Loucy (cell line): Measurements from ENCODE around the gene PASD1.

Experiments used
- EZH2phosphoT487 ChIP-seq: fragments of 200-600 bp; IDR thresholded peaks from 2 replicates; pipeline ENCODE4 v1.6.1; 2018; ENCODE audit warnings: antibody characterized with exemption, mild to moderate bottlenecking, moderate library complexity, borderline replicate concordance
- TF ChIP-seq, protein P1 (sequence below): fragments of 200-600 bp; sonication (generic); conservative IDR thresholded peaks from 2 replicates; pipeline ENCODE4 v1.5.1; 2014; ENCODE audit warnings: mild to moderate bottlenecking, antibody characterized with exemption, low read length

DNA sequence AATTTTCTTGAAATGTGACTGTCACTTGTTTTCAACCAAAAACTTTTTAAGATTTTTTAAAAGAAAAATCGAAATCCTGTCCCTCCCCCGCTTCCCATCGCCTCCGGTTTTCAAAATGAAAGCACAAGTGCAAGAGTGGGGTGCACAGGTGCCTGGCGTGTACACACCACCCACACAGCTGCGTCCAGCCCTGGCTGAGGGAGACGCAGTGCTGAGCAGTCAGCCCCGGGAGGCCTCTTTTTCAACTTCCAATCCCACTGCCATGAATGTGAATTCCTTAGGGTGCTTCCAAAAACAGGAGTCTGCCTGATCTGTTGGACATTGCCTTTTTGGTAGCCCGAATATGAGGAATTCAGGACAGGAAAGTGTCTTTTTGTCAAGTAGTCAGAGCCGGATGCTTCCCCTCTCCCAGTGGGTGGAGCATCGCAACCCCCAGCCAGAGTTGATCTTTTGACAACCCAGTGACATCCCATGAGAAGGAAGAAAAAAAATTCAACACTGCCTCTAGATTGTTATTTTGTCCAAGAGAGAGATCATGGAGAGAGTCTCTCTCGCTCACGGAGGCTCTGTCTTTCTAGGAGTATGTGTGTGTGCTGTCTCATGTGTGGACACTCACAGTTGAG is 140.7 kb downstream of the PASD1 start:
- TF ChIP-seq, protein P1, sequence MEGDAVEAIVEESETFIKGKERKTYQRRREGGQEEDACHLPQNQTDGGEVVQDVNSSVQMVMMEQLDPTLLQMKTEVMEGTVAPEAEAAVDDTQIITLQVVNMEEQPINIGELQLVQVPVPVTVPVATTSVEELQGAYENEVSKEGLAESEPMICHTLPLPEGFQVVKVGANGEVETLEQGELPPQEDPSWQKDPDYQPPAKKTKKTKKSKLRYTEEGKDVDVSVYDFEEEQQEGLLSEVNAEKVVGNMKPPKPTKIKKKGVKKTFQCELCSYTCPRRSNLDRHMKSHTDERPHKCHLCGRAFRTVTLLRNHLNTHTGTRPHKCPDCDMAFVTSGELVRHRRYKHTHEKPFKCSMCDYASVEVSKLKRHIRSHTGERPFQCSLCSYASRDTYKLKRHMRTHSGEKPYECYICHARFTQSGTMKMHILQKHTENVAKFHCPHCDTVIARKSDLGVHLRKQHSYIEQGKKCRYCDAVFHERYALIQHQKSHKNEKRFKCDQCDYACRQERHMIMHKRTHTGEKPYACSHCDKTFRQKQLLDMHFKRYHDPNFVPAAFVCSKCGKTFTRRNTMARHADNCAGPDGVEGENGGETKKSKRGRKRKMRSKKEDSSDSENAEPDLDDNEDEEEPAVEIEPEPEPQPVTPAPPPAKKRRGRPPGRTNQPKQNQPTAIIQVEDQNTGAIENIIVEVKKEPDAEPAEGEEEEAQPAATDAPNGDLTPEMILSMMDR, result no peak
- no peak for TF ChIP-seq EZH2phosphoT487
